HG03442 (cell line): ENCODE measurements around the gene RALY.

Experiments used
- ATAC-seq: cut with Tn5 transposase; IDR thresholded peaks from one replicate; pipeline ENCODE4 v1.9.1; 2021; ENCODE audit warnings: mild to moderate bottlenecking, moderate library complexity; ENCODE audit not compliant: unreplicated experiment

RALY gene

GRCh38 chr20:34102342-34102741 lies 108.6 kb downstream of the RALY start:
- no peak for ATAC-seq

GRCh38 chr20:34104059-34104458 lies 110.3 kb downstream of the RALY start:
- no peak for ATAC-seq

- ATAC-seq: no peak
These were observed 112.4 kb downstream of the RALY start for GRCh38 chr20:34105978-34106675.

GRCh38 chr20:34108616-34109174 lies 115.0 kb downstream of the RALY start:
- ATAC-seq: no peak

- ATAC-seq: no peak
These were observed 115.7 kb downstream of the RALY start for GRCh38 chr20:34109442-34109841.

GRCh38 chr20:34110025-34110744 lies 116.5 kb downstream of the RALY start:
- ATAC-seq: no peak

GRCh38 chr20:34110745-34111641 lies 117.3 kb downstream of the RALY start:
- ATAC-seq: no peak

- peak; percentile 86 for ATAC-seq
These were observed 118.2 kb downstream of the RALY start, which contains the start of gene EIF2S2 for GRCh38 chr20:34111702-34112599. Gene EIF2S2 (minus strand): TSS chr20:34112243. CDS start chr20:34112110, 133 bp downstream.

GRCh38 chr20:34112600-34113101 lies 118.9 kb downstream of the RALY start:
- ATAC-seq: no peak

GRCh38 chr20:34114809-34115208 lies 121.1 kb downstream of the RALY start:
- ATAC-seq: no peak

GRCh38 chr20:34115232-34115631 lies 121.5 kb downstream of the RALY start:
- ATAC-seq: no peak

GRCh38 chr20:34120213-34120612 lies 126.5 kb downstream of the RALY start:
- no peak for ATAC-seq

- no peak for ATAC-seq
These were observed 128.7 kb downstream of the RALY start for GRCh38 chr20:34122274-34122980.

GRCh38 chr20:34123309-34123708 lies 129.6 kb downstream of the RALY start:
- ATAC-seq: no peak

GRCh38 chr20:34124469-34125249 lies 130.9 kb downstream of the RALY start:
- no peak for ATAC-seq

- no peak for ATAC-seq
These were observed 134.1 kb downstream of the RALY start for GRCh38 chr20:34127792-34128191.

GRCh38 chr20:34129518-34130162 lies 135.9 kb downstream of the RALY start:
- no peak for ATAC-seq

- no peak for ATAC-seq
These were observed 137.8 kb downstream of the RALY start for GRCh38 chr20:34131491-34131890.
